GM12892 (cell line): ENCODE measurements around the gene BMPR2.
"Not testable (repeated sequence)": the region's sequence is repeated elsewhere in the genome, so short reads cannot be mapped to it uniquely, and the experiment has no call there.

Experiments used
- POLR2A ChIP-seq: IDR thresholded peaks from 2 replicates; pipeline ENCODE4 v1.6.1; 2011; ENCODE audit warnings: low read depth, low read length, control low read depth
- POLR2AphosphoS5 ChIP-seq: IDR thresholded peaks from 2 replicates; pipeline ENCODE4 v1.6.1; 2011; ENCODE audit warnings: low read depth, low read length, control low read depth
- TAF1 ChIP-seq: IDR thresholded peaks from 2 replicates; pipeline ENCODE4 v1.6.1; 2011; ENCODE audit warnings: low read depth, mild to moderate bottlenecking, control low read depth, low read length, borderline replicate concordance

DNA sequence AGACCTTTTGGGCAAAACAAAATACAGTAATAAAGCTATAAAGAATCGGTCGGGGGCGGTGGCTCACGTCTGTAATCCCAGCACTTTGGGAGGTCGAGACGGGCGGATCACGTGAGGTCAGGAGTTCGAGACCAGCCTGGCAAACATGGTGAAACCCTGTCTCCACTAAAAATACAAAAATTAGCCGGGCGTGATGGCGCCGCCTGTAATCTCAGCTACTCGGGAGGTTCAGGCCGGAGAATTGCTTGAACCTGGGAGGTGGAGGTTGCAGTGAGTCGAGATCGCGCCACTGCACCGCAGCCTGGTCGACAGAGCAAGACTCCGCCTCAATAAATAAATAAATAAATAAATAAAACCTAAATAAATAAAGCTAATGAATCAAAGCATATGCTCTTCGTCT is 1.7 kb upstream of the BMPR2 start:
- TF ChIP-seq TAF1, POLR2A, POLR2AphosphoS5: not testable (repeated sequence)
